GM12878 (cell line): ENCODE results near the gene FNIP1. TPM values are rescaled to one million over a fixed set of nuclear protein-coding genes. Genes with fewer than 3 reads are reported as not detected.

Source experiments
- ATAC-seq: fragments of 200-7000 bp; cut with Tn5 transposase; 3 replicates; pipeline ENCODE4 v1.9.1; 2020; ENCODE audit warnings: mild to moderate bottlenecking, moderate library complexity
- BruUV-seq: library from RNA; stranded (reverse); fragments of 400-500 nt; replicated peaks from 2 replicates; lab custom pipeline; 2021; lab: Mats Ljungman, UMichigan
- CTCF ChIA-PET: fragments of 300-600 bp; sonication (Branson Sonifier 250); formaldehyde crosslinking; extraction: SDS; loops from one replicate; lab custom pipeline; 2021; ENCODE audit warnings: inconsistent platforms; lab: Yijun Ruan, JAX
- POLR2A ChIA-PET: fragments of 350-600 bp; formaldehyde crosslinking; extraction: SDS; loops from one replicate; lab custom pipeline; 2021; ENCODE audit warnings: inconsistent platforms; lab: Charles Lee
- RAD21 ChIA-PET: fragments of 300-600 bp; sonication (Branson Sonifier 250); formaldehyde crosslinking; loops from one replicate; lab custom pipeline; 2023; ENCODE audit warnings: antibody characterized with exemption; ENCODE audit not compliant: unreplicated experiment; lab: Charles Lee
- SMC1A ChIA-PET: fragments of 300-600 bp; sonication (Branson Sonifier 250); formaldehyde crosslinking; loops from one replicate; lab custom pipeline; 2023; ENCODE audit not compliant: unreplicated experiment, uncharacterized antibody; lab: Charles Lee
- DNase-seq: peaks from one replicate; pipeline ENCODE4 v3.0.0-alpha.2; 2011; ENCODE audit warnings: low read depth, low spot score
- FAIRE-seq: peaks from 3 replicates; lab custom pipeline; 2011; peaks lifted over from hg19 to GRCh38; lab: Jason Lieb, UNC
- H2AFZ ChIP-seq: 2 replicates; pipeline ENCODE4 v1.6.0; 2011; ENCODE audit warnings: low read depth, low read length, control low read depth; ENCODE audit not compliant: control insufficient read depth
- H3K27ac ChIP-seq: 2 replicates; pipeline ENCODE4 v1.5.1; 2011; ENCODE audit warnings: control low read depth; ENCODE audit not compliant: control insufficient read depth, insufficient read depth
- H3K27me3 ChIP-seq, 2 experiments: replicated peaks in 1 of 2; 2 replicates each; pipeline versions ENCODE4 v1.6.0 to v1.6.1; 2011; ENCODE audit warnings: low read length in 1 of 2; ENCODE audit not compliant: control insufficient read depth in 2 of 2, insufficient read depth in 2 of 2
- H3K36me3 ChIP-seq, 2 experiments: 2 replicates each; pipeline ENCODE4 v1.5.1; 2011; ENCODE audit warnings: low read length in 1 of 2; ENCODE audit not compliant: control insufficient read depth in 2 of 2, insufficient read depth in 2 of 2
- H3K4me1 ChIP-seq: 2 replicates; pipeline ENCODE4 v1.6.1; 2011; ENCODE audit warnings: mild to moderate bottlenecking, low read length, moderate library complexity, mixed read lengths; ENCODE audit not compliant: control insufficient read depth, insufficient read depth
- H3K4me2 ChIP-seq: 2 replicates; pipeline ENCODE4 v1.6.0; 2011; ENCODE audit warnings: control low read depth; ENCODE audit not compliant: control insufficient read depth, insufficient read depth
- H3K4me3 ChIP-seq: fragments of 200-600 bp; sonication (generic); 2 replicates; pipeline ENCODE4 v1.5.1; 2016
- H3K79me2 ChIP-seq: 2 replicates; pipeline ENCODE4 v1.6.0; 2011; ENCODE audit warnings: low read length; ENCODE audit not compliant: control insufficient read depth, insufficient read depth
- H3K9ac ChIP-seq: 2 replicates; pipeline ENCODE4 v1.8.0; 2011; ENCODE audit warnings: low read length, control low read depth, mixed read lengths; ENCODE audit not compliant: control insufficient read depth, insufficient read depth
- H3K9me3 ChIP-seq: replicated peaks from 3 replicates; pipeline ENCODE4 v1.5.1; 2011; ENCODE audit warnings: mild to moderate bottlenecking, low read length; ENCODE audit not compliant: control insufficient read depth, insufficient read depth
- H4K20me1 ChIP-seq: 2 replicates; pipeline ENCODE4 v1.6.0; 2011; ENCODE audit not compliant: control insufficient read depth, insufficient read depth
- ZNF384 ChIP-seq: IDR thresholded peaks from 2 replicates; pipeline ENCODE4 v1.6.1; 2012; ENCODE audit warnings: low read depth, mild to moderate bottlenecking, low read length, improper control_type of control experiment, borderline replicate concordance
- WGBS: methylation state at CpG from one replicate; pipeline ENCODE4 v1.1.6; 2016; ENCODE audit warnings: low lambda C conversion rate; ENCODE audit not compliant: insufficient replicate concordance, insufficient coverage; ENCODE audit errors: missing lambda C conversion rate; 5-methylcytosine and 5-hydroxymethylcytosine counted together
- in situ Hi-C: fragments of 300-500 bp; cut with MboI; formaldehyde crosslinking; loops from 9 replicates; pipeline ENCODE4 v1.14.3; 2018; ENCODE audit warnings: mixed read lengths
- intact Hi-C: fragments of 100-400 bp; cut with micrococcal nuclease; formaldehyde crosslinking; loops from one replicate; pipeline ENCODE4 v1.14.2; 2022; ENCODE audit not compliant: unreplicated experiment
- polyA plus RNA-seq, 11 experiments: library from polyadenylated mRNA; depleted of rRNA in 4 of 11; unstranded in 6 of 11; stranded (reverse) in 5 of 11; fragments of >200 nt; fragmentation: Nextera tagmentation in 4 of 11; fragmentation: Illumina TruSeq in 1 of 11; extraction: Ambion mirVana in 4 of 11; extraction: Trizol in 1 of 11; gene quantifications; 1 replicate in 1 of 11; 2 replicates in 10 of 11; pipeline versions ENCODE4 v1.2.1 to v1.2.3, GENCODE V29; 2011 to 2016; ENCODE audit warnings: inconsistent platforms in 2 of 11, missing spikeins in 2 of 11, low read depth in 1 of 11
- total RNA-seq, 4 experiments: library from RNA; depleted of rRNA in 3 of 4; stranded (reverse); fragments of >200 nt in 3 of 4; fragmentation: Illumina TruSeq in 1 of 4; extraction: Trizol in 1 of 4; gene quantifications; 2 replicates each; pipeline versions ENCODE4 v1.2.1 to v1.2.3, GENCODE V29; 2013 to 2021

FNIP1 gene
- total and polyA plus RNA-seq, 10 of the 15 experiments (the other 5 are each of a cell fraction or from before 2014, with no cell fraction given), result 4.3 to 18.0 (median 14.0) TPM

DNA sequence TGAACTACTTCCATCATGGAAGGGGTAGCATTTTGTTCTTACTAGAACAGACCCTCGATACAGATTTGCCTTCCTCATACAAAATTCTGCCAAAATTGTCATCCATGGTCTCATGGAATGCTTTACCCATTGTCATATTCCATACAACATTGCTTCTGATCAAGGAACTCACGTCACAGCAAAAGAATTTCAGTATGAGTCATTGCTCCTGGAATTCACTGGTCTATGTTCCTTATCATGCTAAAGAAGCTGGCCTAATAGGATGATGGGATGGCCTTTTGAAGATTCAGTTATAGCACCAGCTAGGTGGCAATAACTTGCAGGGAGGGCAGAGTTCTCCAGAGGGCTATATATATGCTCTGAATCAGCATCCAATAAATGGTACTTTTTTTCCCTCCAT is 18.2 kb upstream of the FNIP1 start:
- Histone ChIP-seq H2AFZ (no peak overlapping the region), H3K27me3 (no peaks in the 10 kb centered on the region), H3K9ac (no peak overlapping the region), H3K4me3 (no peak overlapping the region), H3K4me2 (no peak overlapping the region), H3K79me2 (no peaks in the 10 kb centered on the region), H3K36me3 (no peaks in the 10 kb centered on the region), H3K9me3 (no peaks in the 10 kb centered on the region), H4K20me1 (no peaks in the 10 kb centered on the region), H3K4me1 (peaks cover 11% of the 10 kb centered on the region; the same call in 1 of the 2 replicates), H3K27ac (no peak overlapping the region)
- DNase-seq (no peak), ATAC-seq (no peak), FAIRE-seq (no peak)
- 17% methylated on average over 2 of the region's 2 CpGs for WGBS
- SMC1A ChIA-PET, result no interaction called here
- in situ Hi-C loops (loop anchor here (5.0 kb wide), 1 partner anchor 192 kb away; no protein-coding TSS in a partner anchor), intact Hi-C loops (loop anchor here (5.0 kb wide), 1 partner anchor 228 kb away; no protein-coding TSS in a partner anchor)
- CTCF ChIA-PET, result no interaction called here
- no peak for TF ChIP-seq ZNF384
- RAD21 ChIA-PET, result no interaction called here
- POLR2A ChIA-PET, result no interaction called here
- no TSS peak for BruUV-seq

DNA sequence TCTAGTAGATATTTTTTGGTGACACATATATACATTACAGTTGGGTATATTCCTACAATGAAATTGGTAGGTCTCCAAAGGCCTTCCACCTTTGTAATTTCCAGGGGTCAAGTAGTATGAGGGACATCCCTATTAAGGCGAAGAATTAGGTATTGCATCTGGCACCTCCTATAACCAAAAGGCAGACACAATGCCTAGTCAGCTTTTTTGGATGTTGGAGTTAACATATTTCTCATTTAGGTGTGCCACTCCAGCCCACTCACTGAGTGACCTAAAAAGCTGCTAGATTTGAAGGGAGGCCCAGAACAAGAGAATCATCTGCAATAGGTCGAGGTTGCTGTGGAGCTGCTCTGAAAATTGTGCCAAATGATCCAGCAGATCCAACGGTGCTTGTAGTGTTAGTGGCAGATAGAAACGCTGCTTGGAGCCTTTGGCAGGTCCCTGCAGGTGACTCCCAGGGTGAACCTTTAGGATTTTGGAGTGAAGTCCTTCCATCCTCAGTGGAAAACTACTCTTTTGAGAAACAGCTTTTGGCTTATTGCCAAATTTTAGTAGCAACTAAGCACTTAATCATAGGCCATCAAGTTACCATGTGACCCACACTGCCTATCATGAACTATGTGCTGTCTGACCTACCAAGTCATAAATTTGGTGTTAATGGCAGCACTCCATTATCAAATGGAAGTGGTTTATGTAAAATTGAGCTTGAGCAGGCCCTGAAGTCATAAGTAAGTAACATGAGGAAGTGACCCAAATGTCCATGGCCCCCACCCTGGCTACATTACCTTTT is 15.7 kb upstream of the FNIP1 start:
- H3K27me3 ChIP-seq, result no peaks in the 10 kb centered on the region
- no peak for TF ChIP-seq ZNF384
- H3K36me3 ChIP-seq, result no peaks in the 10 kb centered on the region
- no peaks in the 10 kb centered on the region for H3K9me3 ChIP-seq
- FAIRE-seq (no peak), DNase-seq (no peak), ATAC-seq (no peak)
- no peaks in the 10 kb centered on the region for H3K79me2 ChIP-seq
- ChIA-PET CTCF (interaction anchor here (0.5 to 3.8 kb wide), 5 partner anchors 18 to 251 kb away, joined by 3 to 58 read pairs (median 7); no protein-coding TSS in a partner anchor), SMC1A (interaction anchor here (1.0 kb wide), 1 partner anchor 250 kb away, joined by 3 read pairs; no protein-coding TSS in a partner anchor), RAD21 (interaction anchor here (2.0 to 2.1 kb wide), 2 partner anchors 195 to 250 kb away, joined by 7 read pairs; no protein-coding TSS in a partner anchor), POLR2A (no interaction called here)
- 59% methylated on average over 4 of the region's 4 CpGs for WGBS
- H3K4me2 ChIP-seq, result no peak overlapping the region
- no peak overlapping the region for H3K9ac ChIP-seq
- intact Hi-C loops, result loop anchor here (5.0 kb wide), 1 partner anchor 225 kb away; no protein-coding TSS in a partner anchor
- H2AFZ ChIP-seq, result no peak overlapping the region
- H3K4me1 ChIP-seq, result peaks cover 5% of the 10 kb centered on the region; the same call in 1 of the 2 replicates
- in situ Hi-C loops, result loop anchor here (5.0 kb wide), 1 partner anchor 195 kb away; no protein-coding TSS in a partner anchor
- no TSS peak for BruUV-seq
- H4K20me1 ChIP-seq, result no peaks in the 10 kb centered on the region
- H3K4me3 ChIP-seq, result no peak overlapping the region
- no peak overlapping the region for H3K27ac ChIP-seq
